OCI-LY7 (cell line): ENCODE data around the gene COX19. TPM values are rescaled to one million over a fixed set of nuclear protein-coding genes. Genes with fewer than 3 reads are reported as not detected.

Source experiments
- BruUV-seq: library from RNA; stranded (reverse); fragments of 400-500 nt; replicated peaks from 2 replicates; lab custom pipeline; 2021; lab: Mats Ljungman, UMichigan
- CTCF ChIA-PET: fragments of 300-600 bp; sonication (Branson Sonifier 250); formaldehyde crosslinking; loops from one replicate; lab custom pipeline; 2022; ENCODE audit warnings: antibody characterized with exemption; ENCODE audit not compliant: unreplicated experiment; lab: Charles Lee
- POLR2A ChIA-PET: fragments of 300-600 bp; sonication (Branson Sonifier 250); formaldehyde crosslinking; loops from one replicate; lab custom pipeline; 2022; ENCODE audit warnings: antibody characterized with exemption; lab: Charles Lee
- DNase-seq: peaks from one replicate; pipeline ENCODE4 v3.0.0-alpha.2; 2015; ENCODE audit warnings: low spot score
- H2AFZ ChIP-seq: fragments of 200-600 bp; sonication (generic), shearing (Covaris generic); 2 replicates; pipeline ENCODE4 v1.6.1; 2014; ENCODE audit warnings: mild to moderate bottlenecking, antibody characterized with exemption, low read length, moderate library complexity
- H3K27ac ChIP-seq: fragments of 200-600 bp; sonication (generic); 2 replicates; pipeline ENCODE4 v1.5.1; 2014; ENCODE audit warnings: mixed run types, low read depth, mild to moderate bottlenecking, moderate library complexity, low read length, inconsistent platforms; ENCODE audit not compliant: poor library complexity, severe bottlenecking
- H3K36me3 ChIP-seq: fragments of 200-600 bp; sonication (generic); 2 replicates; pipeline ENCODE4 v1.6.1; 2014; ENCODE audit warnings: mild to moderate bottlenecking, antibody characterized with exemption, low read length, moderate library complexity, mixed read lengths; ENCODE audit not compliant: insufficient read depth
- H3K4me1 ChIP-seq: fragments of 200-600 bp; sonication (generic); 2 replicates; pipeline ENCODE4 v1.5.1; 2014; ENCODE audit warnings: mild to moderate bottlenecking, low read length; ENCODE audit not compliant: insufficient read depth, poor library complexity, severe bottlenecking
- H3K4me2 ChIP-seq: fragments of 200-600 bp; sonication (generic); 2 replicates; pipeline ENCODE4 v1.6.1; 2014; ENCODE audit warnings: mild to moderate bottlenecking, low read length
- H3K4me3 ChIP-seq: fragments of 200-600 bp; sonication (generic); 2 replicates; pipeline ENCODE4 v1.5.1; 2014; ENCODE audit warnings: mild to moderate bottlenecking, low read depth, low read length; ENCODE audit not compliant: poor library complexity, severe bottlenecking
- H3K79me2 ChIP-seq: fragments of 200-600 bp; sonication (generic); 2 replicates; pipeline ENCODE4 v1.6.1; 2016; ENCODE audit warnings: low read depth, mild to moderate bottlenecking, low read length, moderate library complexity, mixed read lengths; ENCODE audit not compliant: insufficient read depth
- H3K9me2 ChIP-seq: fragments of 200-600 bp; sonication (generic); 2 replicates; pipeline ENCODE4 v1.6.1; 2016; ENCODE audit warnings: mild to moderate bottlenecking, low read length, mixed read lengths; ENCODE audit not compliant: insufficient read depth
- H3K9me3 ChIP-seq: fragments of 200-600 bp; sonication (generic); 2 replicates; pipeline ENCODE4 v1.6.1; 2014; ENCODE audit warnings: mild to moderate bottlenecking, mixed run types, low read length, mixed read lengths
- H4K20me1 ChIP-seq: fragments of 200-600 bp; sonication (generic); 2 replicates; pipeline ENCODE4 v1.6.1; 2014; ENCODE audit warnings: mild to moderate bottlenecking, antibody characterized with exemption, low read length, moderate library complexity, mixed read lengths; ENCODE audit not compliant: insufficient read depth
- CTCF ChIP-seq: fragments of 200-600 bp; sonication (generic); conservative IDR thresholded peaks from 2 replicates; pipeline ENCODE4 v1.5.1; 2014; ENCODE audit warnings: mild to moderate bottlenecking, antibody characterized with exemption, low read length, moderate library complexity, mixed read lengths
- EZH2phosphoT487 ChIP-seq: fragments of 200-600 bp; sonication (generic); IDR thresholded peaks from 2 replicates; pipeline ENCODE4 v1.6.1; 2018; ENCODE audit warnings: low read depth, borderline replicate concordance, mild to moderate bottlenecking, mixed run types, antibody characterized with exemption, low read length, moderate library complexity, mixed read lengths
- intact Hi-C: fragments of 100-400 bp; cut with micrococcal nuclease; formaldehyde crosslinking; loops from one replicate; pipeline ENCODE4 v1.10.0; 2022; ENCODE audit not compliant: unreplicated experiment
- total RNA-seq, 2 experiments: library from RNA; depleted of rRNA in 1 of 2; stranded (reverse); fragments of >200 nt in 1 of 2; shearing (Covaris generic) in 1 of 2; gene quantifications; 2 replicates each; pipeline ENCODE4 v1.2.3, GENCODE V29; 2014 to 2022

Gene COX19
- total RNA-seq, 2 experiments from 2014 or later: 23.2 to 43.1 TPM

DNA sequence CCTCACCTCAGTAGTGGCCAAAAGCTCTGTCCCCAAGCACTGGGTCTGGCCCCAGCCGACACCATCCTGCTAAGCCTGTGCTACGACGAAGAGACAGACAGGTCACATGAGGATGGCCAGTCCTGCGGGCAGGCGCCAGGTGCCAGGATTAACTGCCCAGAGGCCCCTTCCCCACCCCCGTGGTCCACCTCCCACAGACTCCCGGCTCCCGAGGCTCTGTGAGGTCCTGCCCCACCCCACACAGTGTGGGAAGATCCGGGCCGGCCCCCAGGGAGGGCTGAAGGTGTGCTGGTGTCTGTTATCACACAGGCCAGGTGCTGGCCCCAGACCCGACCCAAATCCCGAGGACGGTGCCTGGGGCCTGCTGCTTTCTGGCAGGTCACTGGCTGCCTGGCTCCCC lies 34.9 kb upstream of the COX19 start:
- H3K79me2 ChIP-seq: no peaks in the 10 kb centered on the region
- peaks cover 39% of the 10 kb centered on the region for H3K36me3 ChIP-seq
- intact Hi-C loops: no loop called here
- ChIA-PET POLR2A (no interaction called here), CTCF (no interaction called here)
- H3K4me3 ChIP-seq: no peak overlapping the region
- BruUV-seq: no TSS peak
- H2AFZ ChIP-seq: no peak overlapping the region
- no peaks in the 10 kb centered on the region for H3K9me2 ChIP-seq
- no peaks in the 10 kb centered on the region for H3K9me3 ChIP-seq
- no peak overlapping the region for H3K4me2 ChIP-seq
- H3K4me1 ChIP-seq: peaks cover 5% of the 10 kb centered on the region
- H4K20me1 ChIP-seq: no peaks in the 10 kb centered on the region
- no peak for DNase-seq
- TF ChIP-seq EZH2phosphoT487 (no peak), CTCF (no peak)
- no peak overlapping the region for H3K27ac ChIP-seq

DNA sequence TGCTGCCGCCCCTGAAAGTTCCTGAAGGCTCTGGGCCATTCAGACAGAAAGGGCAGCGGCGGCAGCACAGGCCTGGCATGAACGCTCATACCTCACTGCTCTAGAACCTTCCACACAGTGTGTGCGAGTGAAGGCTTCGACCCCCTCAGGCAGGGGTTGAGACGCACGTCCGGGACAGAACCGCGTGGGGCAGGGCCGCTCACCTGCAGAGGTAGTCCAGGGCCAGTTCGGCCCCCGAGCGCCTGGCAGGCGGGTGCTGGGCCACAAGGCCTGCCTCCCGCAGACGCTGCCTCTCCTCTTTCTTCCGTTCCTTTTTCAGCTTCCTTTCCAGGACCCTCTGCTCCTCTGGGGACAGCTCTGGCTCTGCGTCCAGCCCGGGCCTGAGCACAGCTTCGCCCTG lies 34.4 kb upstream of the COX19 start:
- Histone ChIP-seq H3K36me3 (peaks cover 39% of the 10 kb centered on the region), H3K4me3 (no peak overlapping the region), H3K9me3 (no peaks in the 10 kb centered on the region), H4K20me1 (no peaks in the 10 kb centered on the region), H3K27ac (no peak overlapping the region), H3K79me2 (no peaks in the 10 kb centered on the region), H3K4me2 (no peak overlapping the region), H3K9me2 (no peaks in the 10 kb centered on the region), H3K4me1 (peaks cover 1% of the 10 kb centered on the region), H2AFZ (no peak overlapping the region)
- DNase-seq: no peak
- TF ChIP-seq CTCF: no peak
- no peak for TF ChIP-seq EZH2phosphoT487
- BruUV-seq: no TSS peak
- intact Hi-C loops: no loop called here
- POLR2A ChIA-PET: no interaction called here
- CTCF ChIA-PET: no interaction called here

DNA sequence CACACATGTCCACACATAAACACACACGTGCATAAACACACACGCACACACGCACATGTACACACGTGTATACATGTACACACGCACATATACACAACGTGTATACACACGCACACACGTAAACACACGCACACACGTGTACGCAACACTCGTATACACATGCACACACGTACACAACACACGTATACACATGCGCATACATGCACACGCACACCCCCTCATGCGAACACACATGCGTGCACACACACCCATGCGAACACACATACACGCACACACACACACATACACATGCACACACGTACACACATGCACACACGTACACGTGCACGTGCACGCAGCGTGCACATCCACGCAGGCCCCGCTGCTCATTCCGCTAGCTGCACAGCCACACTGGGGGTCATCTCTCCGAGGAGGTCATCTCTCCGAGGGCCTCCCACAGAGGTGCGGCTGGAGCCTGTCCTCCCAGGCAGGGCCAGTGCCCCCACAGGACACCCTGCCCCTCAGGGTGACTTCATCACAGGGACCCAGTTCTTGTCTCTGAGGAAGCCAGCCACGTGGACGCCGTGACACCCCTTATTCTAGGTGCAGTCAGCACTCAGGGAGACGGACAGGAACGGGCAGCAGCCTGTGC lies 33.5 kb upstream of the COX19 start:
- H3K79me2 ChIP-seq: no peaks in the 10 kb centered on the region
- H2AFZ ChIP-seq: no peak overlapping the region
- POLR2A ChIA-PET: no interaction called here
- H3K4me1 ChIP-seq: peaks cover 10% of the 10 kb centered on the region
- intact Hi-C loops: no loop called here
- H3K9me2 ChIP-seq: no peaks in the 10 kb centered on the region
- DNase-seq: no peak
- no peak overlapping the region for H3K4me2 ChIP-seq
- H3K4me3 ChIP-seq: no peak overlapping the region
- peaks cover 39% of the 10 kb centered on the region for H3K36me3 ChIP-seq
- no TSS peak for BruUV-seq
- TF ChIP-seq EZH2phosphoT487: no peak
- TF ChIP-seq CTCF: no peak
- CTCF ChIA-PET: no interaction called here
- no peaks in the 10 kb centered on the region for H4K20me1 ChIP-seq
- no peak overlapping the region for H3K27ac ChIP-seq
- H3K9me3 ChIP-seq: no peaks in the 10 kb centered on the region
